Adrenal gland (tissue), 12 donors: ENCODE results near the gene MGAM2. TPM values are rescaled to one million over a fixed set of nuclear protein-coding genes. Genes with fewer than 3 reads are reported as not detected.

Source experiments
- DNase-seq, 7 donors: peaks; one replicate each; pipeline ENCODE4 v3.0.0-alpha.2; 2019 to 2020
- H3K27ac ChIP-seq, 5 donors: fragments of 200-600 bp; sonication (generic) in 4 of 5; 1 replicate in 3 of 5; 2 replicates in 2 of 5; pipeline versions ENCODE4 v1.5.1 to v1.8.0; 2016 to 2020; ENCODE audit warnings: mild to moderate bottlenecking in 1 of 5
- H3K27me3 ChIP-seq: fragments of 200-600 bp; 2 replicates; pipeline ENCODE4 v1.8.0; 2021
- H3K36me3 ChIP-seq, 2 donors: fragments of 200-600 bp; replicated peaks in 1 of 2; 1 replicate in 1 of 2; 2 replicates in 1 of 2; pipeline versions ENCODE4 v1.5.1 to v1.8.0; 2018 to 2022
- H3K4me1 ChIP-seq, 2 donors: fragments of 200-600 bp; replicated peaks in 1 of 2; 1 replicate in 1 of 2; 2 replicates in 1 of 2; pipeline versions ENCODE4 v1.5.1 to v1.8.0; 2018 to 2021
- H3K4me3 ChIP-seq, 4 donors: fragments of 200-600 bp; sonication (generic) in 3 of 4; one replicate each; pipeline ENCODE4 v1.5.1; 2016 to 2018
- H3K9me3 ChIP-seq, 3 donors: fragments of 200-600 bp; sonication (generic) in 1 of 3; replicated peaks in 1 of 3; 1 replicate in 2 of 3; 2 replicates in 1 of 3; pipeline versions ENCODE4 v1.5.1 to v1.8.0; 2016 to 2021
- POLR2A ChIP-seq, 2 donors: fragments of 450-650 bp; IDR thresholded peaks; one replicate each; pipeline ENCODE4 v1.6.1; 2017; ENCODE audit warnings: antibody characterized with exemption in 2 of 2, mild to moderate bottlenecking in 2 of 2, moderate library complexity in 1 of 2
- WGBS, 4 donors: extraction: QIAGEN DNeasy Blood & Tissue Kit in 2 of 4; methylation state at CpG; one replicate each; pipeline versions ENCODE4 v1.1.5 to v1.1.7; 2013 to 2017; 5-methylcytosine and 5-hydroxymethylcytosine counted together
- intact Hi-C, 2 donors: fragments of 100-400 bp; cut with DNase I; formaldehyde crosslinking; loops; one replicate each; pipeline versions ENCODE4 v1.14.1 to v1.15.0; 2022 to 2023
- polyA plus RNA-seq, 3 donors: library from polyadenylated mRNA; stranded (reverse); fragments of 200-250 nt in 2 of 3; fragments of 350-450 nt in 1 of 3; fragmentation: Illumina TruSeq in 1 of 3; extraction: RNeasy Lipid Tissue Mini Kit (QIAGEN cat#74804) in 1 of 3; gene quantifications; one replicate each; pipeline ENCODE4 v1.2.3, GENCODE V29; 2013 to 2014
- total RNA-seq, 9 donors: library from RNA; depleted of rRNA in 4 of 9; stranded (reverse); fragments of >200 nt in 4 of 9; fragments of 120-200 nt in 1 of 9; fragmentation: NEBNext Ultra II Directional in 1 of 9; extraction: Animal tissue kit (Norgen Biotek cat#: 25700) in 1 of 9; gene quantifications; one replicate each; pipeline versions ENCODE4 v1.1.0 to v1.2.4, GENCODE V29; 2013 to 2023
- TF ChIP-seq, protein P1 (sequence below), 6 experiments: fragments of 450-650 bp in 4 of 6; fragments of 200-600 bp in 2 of 6; sonication (generic) in 1 of 6; IDR thresholded peaks; 1 replicate in 5 of 6; 2 replicates in 1 of 6; pipeline versions ENCODE4 v1.5.1 to v1.8.0; 2016 to 2021; ENCODE audit warnings: antibody characterized with exemption in 6 of 6, mild to moderate bottlenecking in 2 of 6, moderate library complexity in 1 of 6
- donor health status: healthy with polysubstance abuse.
- donor health status: Bipolar disorder and iron deficiency.
- donor health status: DM: yes; HTN: yes; CAD: no.
- donor health status: DM: no; HTN: no; CAD: no.
- donor health status: DM: no; HTN: no; CAD: no.
- donor health status: DM: yes; HTN: yes; CAD: no.

Gene MGAM2
- total and polyA plus RNA-seq, 12 donors = under 0.01 to 0.05 TPM; not detected in 10

DNA sequence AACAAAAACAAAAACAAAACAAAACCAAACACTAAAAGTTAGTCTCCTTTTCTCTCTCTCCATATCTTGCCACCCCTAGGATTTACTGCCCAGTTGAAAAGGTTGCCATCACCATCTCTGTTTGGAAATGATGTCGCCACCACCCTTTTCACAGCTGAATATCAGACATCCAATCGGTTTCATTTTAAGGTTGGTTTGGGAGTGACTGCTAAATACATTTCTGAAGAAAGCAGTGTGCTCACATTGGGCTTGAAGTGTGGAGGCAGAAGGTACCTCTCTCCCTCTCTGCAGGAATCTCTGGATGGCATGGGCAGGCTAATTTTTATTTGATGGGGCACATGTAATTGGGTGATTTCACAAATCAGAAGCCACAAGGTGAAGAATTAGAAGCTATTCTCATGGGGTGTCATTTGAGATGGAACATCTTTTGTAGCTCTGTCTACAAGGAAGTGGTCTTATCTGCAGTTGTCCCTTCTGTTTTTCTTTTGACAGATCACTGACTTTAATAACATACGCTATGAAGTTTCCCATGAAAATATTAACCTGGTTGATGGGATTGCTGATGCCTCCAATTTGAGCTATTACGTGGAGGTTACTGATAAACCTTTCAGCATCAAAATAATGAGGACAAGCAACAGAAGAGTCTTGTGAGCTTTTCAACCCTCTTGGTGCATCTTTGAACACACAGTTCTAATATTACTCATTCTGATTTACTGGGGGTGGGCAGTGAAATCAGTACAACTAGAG is 20.1 kb downstream of the MGAM2 start:
- Histone ChIP-seq H3K4me3 (no peak overlapping the region), H3K27me3 (no peaks in the 10 kb centered on the region), H3K4me1 (no peaks in the 10 kb centered on the region), H3K36me3 (no peaks in the 10 kb centered on the region), H3K9me3 (no peaks in the 10 kb centered on the region), H3K27ac (no peak overlapping the region)
- DNase-seq = no peak
- TF ChIP-seq, protein P1, sequence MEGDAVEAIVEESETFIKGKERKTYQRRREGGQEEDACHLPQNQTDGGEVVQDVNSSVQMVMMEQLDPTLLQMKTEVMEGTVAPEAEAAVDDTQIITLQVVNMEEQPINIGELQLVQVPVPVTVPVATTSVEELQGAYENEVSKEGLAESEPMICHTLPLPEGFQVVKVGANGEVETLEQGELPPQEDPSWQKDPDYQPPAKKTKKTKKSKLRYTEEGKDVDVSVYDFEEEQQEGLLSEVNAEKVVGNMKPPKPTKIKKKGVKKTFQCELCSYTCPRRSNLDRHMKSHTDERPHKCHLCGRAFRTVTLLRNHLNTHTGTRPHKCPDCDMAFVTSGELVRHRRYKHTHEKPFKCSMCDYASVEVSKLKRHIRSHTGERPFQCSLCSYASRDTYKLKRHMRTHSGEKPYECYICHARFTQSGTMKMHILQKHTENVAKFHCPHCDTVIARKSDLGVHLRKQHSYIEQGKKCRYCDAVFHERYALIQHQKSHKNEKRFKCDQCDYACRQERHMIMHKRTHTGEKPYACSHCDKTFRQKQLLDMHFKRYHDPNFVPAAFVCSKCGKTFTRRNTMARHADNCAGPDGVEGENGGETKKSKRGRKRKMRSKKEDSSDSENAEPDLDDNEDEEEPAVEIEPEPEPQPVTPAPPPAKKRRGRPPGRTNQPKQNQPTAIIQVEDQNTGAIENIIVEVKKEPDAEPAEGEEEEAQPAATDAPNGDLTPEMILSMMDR (IDR thresholded peaks at IDR 0.05) = no peak
- no peak for TF ChIP-seq POLR2A (IDR thresholded peaks at IDR 0.05)
- WGBS, 4 donors = 65 to 85% (median 80%) methylated on average over 4 of the region's 4 CpGs
- intact Hi-C loops = no loop called here

DNA sequence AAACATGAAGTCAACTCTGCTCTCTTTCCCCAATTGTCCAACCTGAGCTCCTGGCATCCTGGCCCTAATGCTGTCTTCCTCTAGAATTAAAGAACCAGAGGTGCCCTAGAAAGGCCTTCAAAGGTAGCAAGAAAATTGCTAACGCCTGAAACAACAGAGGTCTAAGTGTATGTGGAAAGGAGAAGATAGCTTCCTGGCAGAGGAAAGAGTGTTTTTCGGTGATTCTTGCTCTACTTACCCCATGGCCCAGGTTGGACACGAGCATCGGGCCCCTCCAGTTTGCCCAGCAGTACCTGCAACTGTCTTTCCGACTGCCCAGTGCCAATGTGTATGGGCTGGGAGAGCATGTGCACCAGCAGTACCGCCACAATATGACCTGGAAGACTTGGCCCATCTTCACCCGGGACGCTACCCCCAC is 22.2 kb downstream of the MGAM2 start:
- TF ChIP-seq, protein P1 (IDR thresholded peaks at IDR 0.05) = no peak
- no peak for TF ChIP-seq POLR2A (IDR thresholded peaks at IDR 0.05)
- no peaks in the 10 kb centered on the region for H3K36me3 ChIP-seq
- H3K4me3 ChIP-seq = no peak overlapping the region
- H3K9me3 ChIP-seq = no peaks in the 10 kb centered on the region
- WGBS, 4 donors = 90 to 94% (median 93%) methylated on average over 8 of the region's 8 CpGs
- H3K4me1 ChIP-seq = no peaks in the 10 kb centered on the region
- no peak overlapping the region for H3K27ac ChIP-seq
- DNase-seq = no peak
- H3K27me3 ChIP-seq = no peaks in the 10 kb centered on the region
- intact Hi-C loops = no loop called here

DNA sequence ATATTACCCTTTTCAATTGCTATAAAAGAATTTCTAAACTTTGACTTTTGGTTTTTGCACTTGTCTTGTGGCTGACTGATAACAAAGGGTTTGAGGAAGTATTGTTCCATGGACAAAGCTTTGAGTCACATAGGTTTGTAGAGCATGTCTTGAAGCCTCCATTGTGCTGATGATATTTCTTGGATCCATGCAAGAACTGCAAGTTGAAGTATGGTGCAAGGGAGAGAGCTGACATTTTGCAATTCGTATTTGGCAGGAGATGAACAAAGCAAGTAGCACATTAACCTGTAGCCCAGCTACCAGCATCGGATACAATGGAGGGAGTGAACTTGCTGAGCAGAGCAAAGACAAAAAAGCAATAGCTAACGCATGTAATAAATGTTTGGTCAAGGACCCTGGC is 23.4 kb downstream of the MGAM2 start:
- TF ChIP-seq, protein P1 (IDR thresholded peaks at IDR 0.05) = no peak
- no peak for TF ChIP-seq POLR2A (IDR thresholded peaks at IDR 0.05)
- no peak for DNase-seq
- WGBS, 4 donors = 66 to 80% (median 72%) methylated on average over 3 of the region's 3 CpGs

DNA sequence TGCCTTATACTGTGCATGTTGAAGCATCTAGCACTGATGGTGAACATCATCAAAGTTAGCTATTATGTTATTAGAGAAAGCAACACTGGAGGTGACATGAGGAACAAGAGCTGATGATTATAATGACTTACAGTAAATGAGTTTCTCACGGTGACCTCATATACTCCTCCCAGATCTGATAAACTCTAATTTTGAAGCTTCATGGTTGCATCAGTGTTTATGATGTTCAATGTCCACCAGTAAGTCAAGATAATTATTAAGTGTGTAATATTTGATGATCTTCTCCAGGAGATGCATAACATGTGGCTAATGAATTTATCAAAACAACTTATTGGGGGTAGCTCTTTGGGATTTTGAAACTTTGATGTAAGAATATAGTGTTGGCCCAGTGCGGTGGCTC is 27.5 kb downstream of the MGAM2 start:
- Histone ChIP-seq H3K27me3 (no peaks in the 10 kb centered on the region), H3K4me3 (no peak overlapping the region), H3K27ac (no peak overlapping the region), H3K36me3 (no peaks in the 10 kb centered on the region), H3K9me3 (no peaks in the 10 kb centered on the region), H3K4me1 (no peaks in the 10 kb centered on the region)
- WGBS, 4 donors = 79 to 88% (median 85%) methylated on average over 2 of the region's 2 CpGs
- no peak for TF ChIP-seq POLR2A (IDR thresholded peaks at IDR 0.05)
- TF ChIP-seq, protein P1 (IDR thresholded peaks at IDR 0.05) = no peak
- intact Hi-C loops = no loop called here
- DNase-seq = no peak

More for the DNA sequence above, 23.4 kb downstream of the MGAM2 start:
- intact Hi-C loops = no loop called here
- no peak overlapping the region for H3K27ac ChIP-seq
- no peaks in the 10 kb centered on the region for H3K27me3 ChIP-seq
- H3K36me3 ChIP-seq = no peaks in the 10 kb centered on the region
- no peaks in the 10 kb centered on the region for H3K9me3 ChIP-seq
- no peak overlapping the region for H3K4me3 ChIP-seq
- no peaks in the 10 kb centered on the region for H3K4me1 ChIP-seq
